ENCODE measurements around the gene ZCCHC7. TPM values are rescaled to one million over a fixed set of nuclear protein-coding genes. Genes with fewer than 3 reads are reported as not detected.

The ZCCHC7 gene
- total and polyA plus RNA-seq, 4 donors, result 7.7 to 28.0 (median 12.6) TPM

- Histone ChIP-seq H3K4me1 (ENCODE audit: control insufficient read depth in 5 of 5, insufficient read depth in 5 of 5, low read length in 5 of 5) (peaks cover 0 to 2% (median 0%) of the 10 kb centered on the region in 5 donors), H3K9me3 (ENCODE audit: control insufficient read depth in 4 of 4, insufficient read depth in 3 of 4, low read length in 3 of 4) (no peaks in the 10 kb centered on the region), H3K36me3 (ENCODE audit: control insufficient read depth in 4 of 4, insufficient read depth in 4 of 4, low read length in 4 of 4) (no peaks in the 10 kb centered on the region), H3K27me3 (ENCODE audit: control insufficient read depth in 3 of 3, insufficient read depth in 3 of 3, low read length in 2 of 3) (no peaks in the 10 kb centered on the region), H3K27ac (ENCODE audit: low read depth in 1 of 2, low read length in 1 of 2) (no peak overlapping the region), H3K4me3 (no peak overlapping the region), H3K9ac (ENCODE audit: insufficient read depth in 1 of 2, low read length in 2 of 2) (no peak overlapping the region)
- WGBS, 2 donors, result 80 to 91% methylated on average over 4 of the region's 4 CpGs
- no peak for ATAC-seq (ENCODE audit: insufficient read depth, low FRiP score)
- TF ChIP-seq CTCF (IDR thresholded peaks at IDR 0.05; ENCODE audit: control extremely low read depth, extremely low read depth), result no peak
- no peak for DNase-seq
Observed at GRCh38 chr9:37239224-37239859, 119.0 kb downstream of the ZCCHC7 start.

GRCh38 chr9:37239921-37240320 lies 119.5 kb downstream of the ZCCHC7 start:
- Histone ChIP-seq H3K36me3 (ENCODE audit: control insufficient read depth in 4 of 4, insufficient read depth in 4 of 4, low read length in 4 of 4) (no peaks in the 10 kb centered on the region), H3K9me3 (ENCODE audit: control insufficient read depth in 4 of 4, insufficient read depth in 3 of 4, low read length in 3 of 4) (no peaks in the 10 kb centered on the region), H3K4me3 (no peak overlapping the region), H3K27me3 (ENCODE audit: control insufficient read depth in 3 of 3, insufficient read depth in 3 of 3, low read length in 2 of 3) (no peaks in the 10 kb centered on the region), H3K4me1 (ENCODE audit: control insufficient read depth in 5 of 5, insufficient read depth in 5 of 5, low read length in 5 of 5) (peaks cover 0 to 2% (median 0%) of the 10 kb centered on the region in 5 donors), H3K27ac (ENCODE audit: low read depth in 1 of 2, low read length in 1 of 2) (no peak overlapping the region), H3K9ac (ENCODE audit: insufficient read depth in 1 of 2, low read length in 2 of 2) (no peak overlapping the region)
- TF ChIP-seq CTCF (IDR thresholded peaks at IDR 0.05; ENCODE audit: control extremely low read depth, extremely low read depth), result no peak
- 95 to 96% methylated on average over 2 of the region's 2 CpGs for WGBS, 2 donors
- no peak for DNase-seq
- no peak for ATAC-seq (ENCODE audit: insufficient read depth, low FRiP score)

GRCh38 chr9:37241340-37241739 lies 121.0 kb downstream of the ZCCHC7 start:
- Histone ChIP-seq H3K9me3 (ENCODE audit: control insufficient read depth in 4 of 4, insufficient read depth in 3 of 4, low read length in 3 of 4) (no peaks in the 10 kb centered on the region), H3K36me3 (ENCODE audit: control insufficient read depth in 4 of 4, insufficient read depth in 4 of 4, low read length in 4 of 4) (no peaks in the 10 kb centered on the region), H3K4me1 (ENCODE audit: control insufficient read depth in 5 of 5, insufficient read depth in 5 of 5, low read length in 5 of 5) (peaks cover 0 to 2% (median 0%) of the 10 kb centered on the region in 5 donors), H3K4me3 (no peak overlapping the region), H3K27ac (ENCODE audit: low read depth in 1 of 2, low read length in 1 of 2) (no peak overlapping the region), H3K27me3 (ENCODE audit: control insufficient read depth in 3 of 3, insufficient read depth in 3 of 3, low read length in 2 of 3) (no peaks in the 10 kb centered on the region), H3K9ac (ENCODE audit: insufficient read depth in 1 of 2, low read length in 2 of 2) (no peak overlapping the region)
- ATAC-seq (ENCODE audit: insufficient read depth, low FRiP score) (no peak), DNase-seq (no peak)
- no peak for TF ChIP-seq CTCF (IDR thresholded peaks at IDR 0.05; ENCODE audit: control extremely low read depth, extremely low read depth)
- 91 to 93% methylated on average over 1 of the region's 1 CpG for WGBS, 2 donors

- Histone ChIP-seq H3K27me3 (ENCODE audit: control insufficient read depth in 3 of 3, insufficient read depth in 3 of 3, low read length in 2 of 3) (no peaks in the 10 kb centered on the region), H3K27ac (ENCODE audit: low read depth in 1 of 2, low read length in 1 of 2) (no peak overlapping the region), H3K4me1 (ENCODE audit: control insufficient read depth in 5 of 5, insufficient read depth in 5 of 5, low read length in 5 of 5) (peaks cover 0 to 2% (median 0%) of the 10 kb centered on the region in 5 donors), H3K9me3 (ENCODE audit: control insufficient read depth in 4 of 4, insufficient read depth in 3 of 4, low read length in 3 of 4) (no peaks in the 10 kb centered on the region), H3K4me3 (no peak overlapping the region), H3K36me3 (ENCODE audit: control insufficient read depth in 4 of 4, insufficient read depth in 4 of 4, low read length in 4 of 4) (no peaks in the 10 kb centered on the region), H3K9ac (ENCODE audit: insufficient read depth in 1 of 2, low read length in 2 of 2) (no peak overlapping the region)
- WGBS, 2 donors, result 95 to 100% methylated on average over 1 of the region's 1 CpG
- DNase-seq (no peak), ATAC-seq (ENCODE audit: insufficient read depth, low FRiP score) (no peak)
- no peak for TF ChIP-seq CTCF (IDR thresholded peaks at IDR 0.05; ENCODE audit: control extremely low read depth, extremely low read depth)
Observed at GRCh38 chr9:37242089-37242488, 121.7 kb downstream of the ZCCHC7 start.

All from lung (tissue), 12 donors.